ENCODE measurements around the gene PARN.

DNA sequence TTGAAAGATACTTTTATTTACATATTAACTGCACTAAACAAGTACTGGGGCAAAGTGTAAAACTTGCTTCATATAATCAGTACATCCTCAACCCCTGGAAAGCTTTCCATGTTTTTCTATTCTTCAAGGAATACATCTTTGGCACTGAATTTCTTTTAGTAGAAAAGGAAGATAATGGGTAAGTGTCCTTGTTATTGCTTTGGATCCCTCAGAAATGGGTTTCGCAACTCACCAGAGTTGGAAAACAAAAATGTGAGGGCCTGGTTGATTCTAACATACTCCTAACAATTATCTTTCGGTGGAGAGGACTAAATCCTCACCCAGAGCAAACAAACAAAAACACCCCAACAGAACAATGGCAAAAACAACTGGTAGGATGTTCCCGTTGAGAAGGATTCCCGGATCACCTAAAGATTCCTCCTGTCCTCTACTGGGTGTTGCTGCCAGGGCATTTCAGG, 120.4 kb downstream of the PARN start:
- TF ChIP-seq ZNF23 (tag by site-specific recombination; IDR thresholded peaks at IDR 0.05; ENCODE audit: borderline replicate concordance) (no peak), ZNF10 (tag by site-specific recombination; IDR thresholded peaks at IDR 0.05) (no peak), ZNF423 (tag by site-specific recombination; IDR thresholded peaks at IDR 0.05) (no peak), ZNF169 (tag by site-specific recombination; IDR thresholded peaks at IDR 0.05) (no peak), ZNF416 (tag by site-specific recombination; IDR thresholded peaks at IDR 0.05) (no peak), ZNF747 (tag by site-specific recombination; IDR thresholded peaks at IDR 0.05) (no peak)
- TF ChIP-seq, protein P1, sequence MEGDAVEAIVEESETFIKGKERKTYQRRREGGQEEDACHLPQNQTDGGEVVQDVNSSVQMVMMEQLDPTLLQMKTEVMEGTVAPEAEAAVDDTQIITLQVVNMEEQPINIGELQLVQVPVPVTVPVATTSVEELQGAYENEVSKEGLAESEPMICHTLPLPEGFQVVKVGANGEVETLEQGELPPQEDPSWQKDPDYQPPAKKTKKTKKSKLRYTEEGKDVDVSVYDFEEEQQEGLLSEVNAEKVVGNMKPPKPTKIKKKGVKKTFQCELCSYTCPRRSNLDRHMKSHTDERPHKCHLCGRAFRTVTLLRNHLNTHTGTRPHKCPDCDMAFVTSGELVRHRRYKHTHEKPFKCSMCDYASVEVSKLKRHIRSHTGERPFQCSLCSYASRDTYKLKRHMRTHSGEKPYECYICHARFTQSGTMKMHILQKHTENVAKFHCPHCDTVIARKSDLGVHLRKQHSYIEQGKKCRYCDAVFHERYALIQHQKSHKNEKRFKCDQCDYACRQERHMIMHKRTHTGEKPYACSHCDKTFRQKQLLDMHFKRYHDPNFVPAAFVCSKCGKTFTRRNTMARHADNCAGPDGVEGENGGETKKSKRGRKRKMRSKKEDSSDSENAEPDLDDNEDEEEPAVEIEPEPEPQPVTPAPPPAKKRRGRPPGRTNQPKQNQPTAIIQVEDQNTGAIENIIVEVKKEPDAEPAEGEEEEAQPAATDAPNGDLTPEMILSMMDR (tag by site-specific recombination; IDR thresholded peaks at IDR 0.05): no peak
- TF ChIP-seq, protein P2, sequence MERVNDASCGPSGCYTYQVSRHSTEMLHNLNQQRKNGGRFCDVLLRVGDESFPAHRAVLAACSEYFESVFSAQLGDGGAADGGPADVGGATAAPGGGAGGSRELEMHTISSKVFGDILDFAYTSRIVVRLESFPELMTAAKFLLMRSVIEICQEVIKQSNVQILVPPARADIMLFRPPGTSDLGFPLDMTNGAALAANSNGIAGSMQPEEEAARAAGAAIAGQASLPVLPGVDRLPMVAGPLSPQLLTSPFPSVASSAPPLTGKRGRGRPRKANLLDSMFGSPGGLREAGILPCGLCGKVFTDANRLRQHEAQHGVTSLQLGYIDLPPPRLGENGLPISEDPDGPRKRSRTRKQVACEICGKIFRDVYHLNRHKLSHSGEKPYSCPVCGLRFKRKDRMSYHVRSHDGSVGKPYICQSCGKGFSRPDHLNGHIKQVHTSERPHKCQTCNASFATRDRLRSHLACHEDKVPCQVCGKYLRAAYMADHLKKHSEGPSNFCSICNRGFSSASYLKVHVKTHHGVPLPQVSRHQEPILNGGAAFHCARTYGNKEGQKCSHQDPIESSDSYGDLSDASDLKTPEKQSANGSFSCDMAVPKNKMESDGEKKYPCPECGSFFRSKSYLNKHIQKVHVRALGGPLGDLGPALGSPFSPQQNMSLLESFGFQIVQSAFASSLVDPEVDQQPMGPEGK (tag by site-specific recombination; IDR thresholded peaks at IDR 0.05): no peak

Measured in HEK293 (cell line).